Parathyroid adenoma (tissue), 2 donors: ENCODE data around the gene USP48.

ENCODE experiments used
- H2AFZ ChIP-seq: fragments of 300-600 bp; sonication (generic); one replicate; pipeline ENCODE4 v1.7.0; 2017; ENCODE audit warnings: antibody characterized with exemption, mild to moderate bottlenecking
- H3K27ac ChIP-seq: fragments of 300-600 bp; sonication (generic); one replicate; pipeline ENCODE4 v1.7.0; 2017
- H3K27me3 ChIP-seq: fragments of 300-600 bp; sonication (generic); one replicate; pipeline ENCODE4 v1.7.0; 2017; ENCODE audit warnings: low read length; ENCODE audit not compliant: control insufficient read depth, insufficient read depth
- H3K36me3 ChIP-seq: fragments of 300-600 bp; sonication (generic); one replicate; pipeline ENCODE4 v1.7.0; 2017; ENCODE audit warnings: low read length; ENCODE audit not compliant: control insufficient read depth, insufficient read depth
- H3K4me1 ChIP-seq: fragments of 300-600 bp; sonication (generic); one replicate; pipeline ENCODE4 v1.7.0; 2017; ENCODE audit warnings: control low read depth
- H3K4me2 ChIP-seq: fragments of 300-600 bp; sonication (generic); one replicate; pipeline ENCODE4 v1.7.0; 2017; ENCODE audit warnings: low read length
- H3K4me3 ChIP-seq: fragments of 300-600 bp; sonication (generic); one replicate; pipeline ENCODE4 v1.7.0; 2017; ENCODE audit warnings: low read depth, low read length
- H3K79me2 ChIP-seq: fragments of 300-600 bp; sonication (generic); one replicate; pipeline ENCODE4 v1.7.0; 2017; ENCODE audit warnings: control low read depth
- H3K9ac ChIP-seq: fragments of 300-600 bp; sonication (generic); one replicate; pipeline ENCODE4 v1.7.0; 2017; ENCODE audit warnings: mild to moderate bottlenecking
- H3K9me3 ChIP-seq: fragments of 300-600 bp; sonication (generic); one replicate; pipeline ENCODE4 v1.7.0; 2017; ENCODE audit warnings: low read length; ENCODE audit not compliant: control insufficient read depth
- CTCF ChIP-seq: fragments of 300-600 bp; sonication (generic); IDR thresholded peaks from one replicate; pipeline ENCODE4 v1.7.0; 2017; ENCODE audit warnings: antibody characterized with exemption, mild to moderate bottlenecking
- donor health status: primary hyperparathyroidism.

USP48 gene

GRCh38 chr1:21702780-21703179, 80.2 kb downstream of the USP48 start:
- Histone ChIP-seq H2AFZ (no peak overlapping the region), H3K4me3 (no peak overlapping the region), H3K9ac (no peak overlapping the region), H3K27me3 (no peaks in the 10 kb centered on the region), H3K4me1 (no peaks in the 10 kb centered on the region), H3K4me2 (no peak overlapping the region), H3K27ac (no peak overlapping the region), H3K9me3 (no peaks in the 10 kb centered on the region), H3K79me2 (no peaks in the 10 kb centered on the region), H3K36me3 (no peaks in the 10 kb centered on the region)
- TF ChIP-seq CTCF = no peak

- Histone ChIP-seq H3K4me1 (no peaks in the 10 kb centered on the region), H3K9me3 (no peaks in the 10 kb centered on the region), H3K4me3 (no peak overlapping the region), H3K9ac (no peak overlapping the region), H3K27me3 (no peaks in the 10 kb centered on the region), H3K79me2 (no peaks in the 10 kb centered on the region), H2AFZ (no peak overlapping the region), H3K27ac (no peak overlapping the region), H3K36me3 (no peaks in the 10 kb centered on the region), H3K4me2 (no peak overlapping the region)
- TF ChIP-seq CTCF = no peak
Measured at GRCh38 chr1:21701401-21701800, 81.5 kb downstream of the USP48 start.

- Histone ChIP-seq H2AFZ (no peak overlapping the region), H3K4me3 (no peak overlapping the region), H3K9me3 (no peaks in the 10 kb centered on the region), H3K4me2 (no peak overlapping the region), H3K9ac (no peak overlapping the region), H3K27me3 (no peaks in the 10 kb centered on the region), H3K36me3 (no peaks in the 10 kb centered on the region), H3K4me1 (no peaks in the 10 kb centered on the region), H3K27ac (no peak overlapping the region), H3K79me2 (no peaks in the 10 kb centered on the region)
- no peak for TF ChIP-seq CTCF
Measured at GRCh38 chr1:21700094-21700493, 82.9 kb downstream of the USP48 start.

GRCh38 chr1:21696931-21697330, 86.0 kb downstream of the USP48 start:
- Histone ChIP-seq H3K9ac (no peak overlapping the region), H3K27me3 (no peaks in the 10 kb centered on the region), H3K79me2 (no peaks in the 10 kb centered on the region), H3K9me3 (no peaks in the 10 kb centered on the region), H3K4me3 (no peak overlapping the region), H2AFZ (no peak overlapping the region), H3K4me2 (no peak overlapping the region), H3K36me3 (no peaks in the 10 kb centered on the region), H3K27ac (no peak overlapping the region), H3K4me1 (no peaks in the 10 kb centered on the region)
- TF ChIP-seq CTCF = no peak

GRCh38 chr1:21693732-21694131, 89.2 kb downstream of the USP48 start:
- Histone ChIP-seq H3K27ac (no peak overlapping the region), H3K4me3 (no peak overlapping the region), H2AFZ (no peak overlapping the region), H3K9ac (no peak overlapping the region), H3K4me2 (no peak overlapping the region), H3K36me3 (no peaks in the 10 kb centered on the region), H3K9me3 (no peaks in the 10 kb centered on the region), H3K4me1 (no peaks in the 10 kb centered on the region), H3K79me2 (no peaks in the 10 kb centered on the region), H3K27me3 (no peaks in the 10 kb centered on the region)
- TF ChIP-seq CTCF = no peak
